Karpas-422 (cell line): ENCODE measurements around the gene URM1. TPM values are rescaled to one million over a fixed set of nuclear protein-coding genes. Genes with fewer than 3 reads are reported as not detected.

ENCODE experiments used
- DNase-seq: peaks from one replicate; pipeline ENCODE4 v3.0.0-alpha.2; 2015
- H2AFZ ChIP-seq: fragments of 200-600 bp; sonication (generic); 2 replicates; pipeline ENCODE4 v1.6.1; 2014; ENCODE audit warnings: antibody characterized with exemption, low read length, mixed read lengths
- H3K27ac ChIP-seq: fragments of 200-600 bp; sonication (generic); 2 replicates; pipeline ENCODE4 v1.5.1; 2014; ENCODE audit warnings: mild to moderate bottlenecking, low read length, moderate library complexity
- H3K27me3 ChIP-seq: fragments of 200-600 bp; sonication (generic); 2 replicates; pipeline ENCODE4 v1.6.1; 2014; ENCODE audit warnings: low read length, mixed read lengths
- H3K36me3 ChIP-seq: fragments of 200-600 bp; sonication (generic); 2 replicates; pipeline ENCODE4 v1.6.1; 2014; ENCODE audit warnings: low read length, mixed read lengths; ENCODE audit not compliant: insufficient read depth
- H3K4me1 ChIP-seq: fragments of 200-600 bp; sonication (generic); 2 replicates; pipeline ENCODE4 v1.6.1; 2014; ENCODE audit warnings: mild to moderate bottlenecking, low read length, mixed read lengths
- H3K4me2 ChIP-seq: fragments of 200-600 bp; sonication (generic); 2 replicates; pipeline ENCODE4 v1.6.1; 2014; ENCODE audit warnings: low read length, low read depth, mild to moderate bottlenecking; ENCODE audit not compliant: poor library complexity, severe bottlenecking
- H3K4me3 ChIP-seq: fragments of 200-600 bp; sonication (generic); 2 replicates; pipeline ENCODE4 v1.5.1; 2014; ENCODE audit warnings: mild to moderate bottlenecking, antibody characterized with exemption, low read length, mixed read lengths
- H3K79me2 ChIP-seq: fragments of 200-600 bp; sonication (generic); 2 replicates; pipeline ENCODE4 v1.6.1; 2014; ENCODE audit warnings: mild to moderate bottlenecking, low read length, mixed read lengths
- H3K9ac ChIP-seq: fragments of 200-600 bp; sonication (generic); 2 replicates; pipeline ENCODE4 v1.6.0; 2014; ENCODE audit warnings: low read length
- H3K9me2 ChIP-seq: fragments of 200-600 bp; sonication (generic), shearing (Covaris generic); replicated peaks from 2 replicates; pipeline ENCODE4 v1.6.0; 2014; ENCODE audit warnings: mild to moderate bottlenecking, low read length, moderate library complexity; ENCODE audit not compliant: insufficient read depth
- H3K9me3 ChIP-seq: fragments of 300-700, 200-600 bp; sonication (generic); 2 replicates; pipeline ENCODE4 v1.6.1; 2014; ENCODE audit warnings: low read length, mixed read lengths
- H4K20me1 ChIP-seq: fragments of 200-600 bp; sonication (generic); 2 replicates; pipeline ENCODE4 v1.6.1; 2014; ENCODE audit warnings: mild to moderate bottlenecking, antibody characterized with exemption, low read length, low read depth; ENCODE audit not compliant: insufficient read depth
- total RNA-seq: library from RNA; depleted of rRNA; stranded (reverse); fragments of >200 nt; shearing (Covaris generic); gene quantifications from 2 replicates; pipeline ENCODE4 v1.2.3, GENCODE V29; 2014; ENCODE audit warnings: low replicate concordance

Gene URM1
- total RNA-seq, 1 experiment from 2014 or later, result 22.7 TPM

DNA sequence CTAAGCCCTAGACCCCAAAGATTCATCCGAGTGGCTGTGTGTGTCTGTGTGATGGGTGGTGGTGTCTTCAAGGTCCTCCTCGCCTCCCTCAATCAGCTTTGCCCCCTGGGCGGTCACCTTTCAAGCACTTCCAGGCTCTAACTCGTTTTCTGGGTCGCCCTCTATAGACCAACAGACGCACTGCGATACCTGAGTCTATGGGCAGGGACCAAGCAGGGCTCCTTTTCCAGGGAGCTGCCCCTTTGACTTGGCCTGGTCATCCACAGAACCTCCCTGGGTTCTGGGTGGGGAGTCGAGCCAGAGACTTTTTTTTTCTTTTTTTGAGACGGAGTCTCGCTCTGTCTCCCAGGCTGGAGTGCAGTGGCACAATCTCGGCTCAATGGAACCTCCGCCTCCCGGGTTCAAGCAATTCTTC lies 29.7 kb upstream of the URM1 start:
- H3K27me3 ChIP-seq, result no peaks in the 10 kb centered on the region
- peaks cover 6% of the 10 kb centered on the region for H3K79me2 ChIP-seq
- peaks cover 15% of the 10 kb centered on the region for H3K4me1 ChIP-seq
- no peaks in the 10 kb centered on the region for H4K20me1 ChIP-seq
- no peaks in the 10 kb centered on the region for H3K9me2 ChIP-seq
- H2AFZ ChIP-seq, result peak overlapping the region; percentile 95; the same call in 1 of the 2 replicates
- peaks cover 3% of the 10 kb centered on the region; the same call in 1 of the 2 replicates for H3K36me3 ChIP-seq
- peak overlapping the region; percentile 98 for H3K4me3 ChIP-seq
- no peak overlapping the region for H3K27ac ChIP-seq
- DNase-seq, result peak; percentile 91
- peak overlapping the region; percentile 88 for H3K9ac ChIP-seq
- no peaks in the 10 kb centered on the region for H3K9me3 ChIP-seq
- H3K4me2 ChIP-seq, result peak overlapping the region; percentile 96

DNA sequence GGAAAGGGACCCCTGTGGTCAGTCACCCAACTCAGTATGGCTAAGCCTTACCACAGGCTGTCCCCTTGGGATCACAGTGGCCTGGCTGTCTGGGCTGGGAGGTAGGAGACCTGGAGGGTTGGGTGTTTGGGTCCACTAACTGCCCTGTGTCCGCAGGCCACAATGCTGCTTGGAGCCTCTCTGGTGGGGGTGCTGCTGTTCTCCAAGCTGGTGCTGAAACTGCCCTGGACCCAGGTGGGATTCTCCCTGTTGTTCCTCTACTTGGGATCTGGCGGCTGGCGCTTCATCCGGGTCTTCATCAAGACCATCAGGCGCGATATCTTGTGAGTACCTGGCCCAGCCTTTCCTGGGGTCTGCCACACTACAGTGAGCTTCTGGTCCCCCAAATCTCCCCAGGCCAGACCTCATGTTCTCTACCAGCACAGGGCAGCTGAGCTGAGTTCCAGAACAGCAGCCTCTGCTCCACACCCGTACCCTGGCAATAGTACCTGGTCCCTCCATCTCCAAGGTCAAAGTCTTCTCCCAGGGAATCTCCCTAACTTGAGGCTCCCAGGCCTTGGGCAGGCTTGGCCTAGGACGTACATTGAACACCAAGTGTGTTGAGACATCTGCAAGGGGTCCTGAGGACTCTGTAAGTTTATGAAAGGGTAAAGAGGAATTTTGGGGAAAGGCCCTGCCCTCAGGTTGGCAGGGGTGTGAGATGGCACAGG lies 28.0 kb upstream of the URM1 start:
- Histone ChIP-seq H3K4me3 (no peak overlapping the region), H3K4me2 (no peak overlapping the region), H3K4me1 (peaks cover 15% of the 10 kb centered on the region), H3K27ac (no peak overlapping the region), H4K20me1 (no peaks in the 10 kb centered on the region), H3K9ac (no peak overlapping the region), H3K79me2 (peaks cover 6% of the 10 kb centered on the region), H3K9me3 (no peaks in the 10 kb centered on the region), H3K9me2 (no peaks in the 10 kb centered on the region), H3K36me3 (peaks cover 3% of the 10 kb centered on the region; the same call in 1 of the 2 replicates), H2AFZ (no peak overlapping the region), H3K27me3 (no peaks in the 10 kb centered on the region)
- no peak for DNase-seq

DNA sequence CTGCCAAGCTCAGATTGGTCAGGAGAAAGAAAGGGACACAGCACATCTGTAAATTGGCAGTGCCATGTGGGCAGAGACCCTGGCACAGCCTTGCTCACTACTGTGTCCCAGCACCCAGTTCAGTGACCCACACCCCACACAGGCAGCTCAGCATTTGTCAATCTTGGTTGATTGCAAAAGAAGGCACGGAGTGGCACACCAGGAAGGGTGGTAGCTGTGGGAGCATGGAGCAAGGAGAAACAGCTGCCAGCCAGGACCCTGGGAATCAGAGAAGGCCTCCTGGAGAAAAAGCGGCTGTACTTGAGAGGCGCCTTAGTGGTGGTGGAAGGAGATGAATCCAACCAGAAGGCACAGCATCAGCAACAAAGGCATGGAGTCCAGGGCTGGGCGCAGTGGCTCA lies 27.3 kb upstream of the URM1 start:
- DNase-seq, result no peak

DNA sequence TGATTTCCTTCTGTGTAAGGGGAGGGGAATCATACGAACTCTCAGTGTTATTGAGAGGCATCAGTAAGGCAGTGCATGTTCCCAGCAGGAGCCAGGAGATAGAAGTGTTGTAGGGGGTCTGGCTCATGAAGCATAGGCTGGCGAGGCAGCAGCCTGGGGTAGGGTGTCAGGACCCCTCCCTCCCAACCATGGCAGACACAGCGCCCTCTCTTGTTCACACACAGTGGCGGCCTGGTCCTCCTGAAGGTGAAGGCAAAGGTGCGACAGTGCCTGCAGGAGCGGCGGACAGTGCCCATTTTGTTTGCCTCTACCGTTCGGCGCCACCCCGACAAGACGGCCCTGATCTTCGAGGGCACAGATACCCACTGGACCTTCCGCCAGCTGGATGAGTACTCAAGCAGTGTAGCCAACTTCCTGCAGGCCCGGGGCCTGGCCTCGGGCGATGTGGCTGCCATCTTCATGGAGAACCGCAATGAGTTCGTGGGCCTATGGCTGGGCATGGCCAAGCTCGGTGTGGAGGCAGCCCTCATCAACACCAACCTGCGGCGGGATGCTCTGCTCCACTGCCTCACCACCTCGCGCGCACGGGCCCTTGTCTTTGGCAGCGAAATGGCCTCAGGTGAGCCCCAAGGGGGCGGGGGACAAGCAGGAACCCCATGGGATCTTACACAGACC lies 26.1 kb upstream of the URM1 start:
- no peak overlapping the region for H3K9ac ChIP-seq

More for the DNA sequence above, 27.3 kb upstream of the URM1 start:
- Histone ChIP-seq H3K27me3 (no peaks in the 10 kb centered on the region), H4K20me1 (no peaks in the 10 kb centered on the region), H3K9me3 (no peaks in the 10 kb centered on the region), H3K79me2 (peaks cover 6% of the 10 kb centered on the region), H2AFZ (no peak overlapping the region), H3K4me2 (no peak overlapping the region), H3K4me3 (no peak overlapping the region), H3K9ac (no peak overlapping the region), H3K9me2 (no peaks in the 10 kb centered on the region), H3K27ac (no peak overlapping the region), H3K4me1 (peaks cover 15% of the 10 kb centered on the region), H3K36me3 (peaks cover 5% of the 10 kb centered on the region; the same call in 1 of the 2 replicates)

DNA sequence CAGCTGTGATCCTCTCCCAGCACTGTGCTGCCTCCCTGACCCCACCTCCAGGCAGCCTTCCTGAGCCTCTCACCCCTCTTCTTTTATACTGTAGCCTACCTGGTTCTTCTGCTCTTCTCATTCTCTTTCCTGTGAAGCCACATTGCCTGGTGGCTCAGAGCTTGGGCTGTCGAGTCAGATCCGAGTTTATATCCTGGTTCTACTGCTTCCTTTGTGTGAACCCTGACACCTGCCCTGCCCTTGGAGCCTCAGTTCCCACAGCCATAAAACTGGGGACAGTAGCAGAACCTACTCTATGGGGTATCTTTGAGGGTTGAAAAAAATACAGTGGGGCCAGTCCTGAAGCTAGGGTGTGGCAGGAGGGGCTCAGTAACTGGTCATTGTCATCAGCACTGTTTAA lies 22.0 kb upstream of the URM1 start:
- Histone ChIP-seq H4K20me1 (no peaks in the 10 kb centered on the region), H3K36me3 (0 out of 2 replicates have a peak, but pooled peaks cover 2% of the 10 kb centered on the region), H3K9me2 (no peaks in the 10 kb centered on the region), H3K4me2 (no peak overlapping the region), H3K79me2 (no peaks in the 10 kb centered on the region), H2AFZ (no peak overlapping the region), H3K4me3 (no peak overlapping the region), H3K4me1 (no peaks in the 10 kb centered on the region), H3K9me3 (no peaks in the 10 kb centered on the region), H3K9ac (no peak overlapping the region), H3K27me3 (no peaks in the 10 kb centered on the region), H3K27ac (no peak overlapping the region)
- DNase-seq, result no peak

More for the DNA sequence above, 26.1 kb upstream of the URM1 start:
- H3K4me1 ChIP-seq, result peaks cover 10% of the 10 kb centered on the region
- no peaks in the 10 kb centered on the region for H3K9me2 ChIP-seq
- H4K20me1 ChIP-seq, result no peaks in the 10 kb centered on the region
- no peaks in the 10 kb centered on the region for H3K27me3 ChIP-seq
- H3K27ac ChIP-seq, result no peak overlapping the region
- DNase-seq, result no peak
- H3K79me2 ChIP-seq, result peaks cover 6% of the 10 kb centered on the region
- no peaks in the 10 kb centered on the region for H3K9me3 ChIP-seq
- H3K4me2 ChIP-seq, result no peak overlapping the region
- H3K4me3 ChIP-seq, result no peak overlapping the region
- H3K36me3 ChIP-seq, result peaks cover 5% of the 10 kb centered on the region; the same call in 1 of the 2 replicates
- H2AFZ ChIP-seq, result no peak overlapping the region

DNA sequence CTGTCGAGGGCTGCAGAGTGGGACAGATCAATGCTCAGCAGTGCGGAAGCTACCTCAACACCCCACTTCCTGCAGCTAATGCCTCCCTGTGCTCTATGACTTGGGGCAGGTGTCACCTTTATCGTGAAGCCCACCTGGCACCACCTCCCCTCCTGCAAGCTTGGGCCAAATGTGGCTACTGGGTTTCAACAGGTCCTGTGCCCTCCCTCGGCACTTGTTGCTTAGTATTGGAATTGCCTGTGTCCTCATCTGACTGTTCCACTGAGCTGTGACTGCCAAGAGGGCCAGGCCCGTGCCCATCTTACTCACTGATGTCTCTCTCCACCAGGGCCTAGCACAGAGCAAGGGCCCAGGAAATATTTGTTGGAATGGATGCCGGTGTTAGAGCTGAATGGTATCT lies 21.4 kb upstream of the URM1 start:
- Histone ChIP-seq H3K9me2 (no peaks in the 10 kb centered on the region), H3K27me3 (no peaks in the 10 kb centered on the region)

DNA sequence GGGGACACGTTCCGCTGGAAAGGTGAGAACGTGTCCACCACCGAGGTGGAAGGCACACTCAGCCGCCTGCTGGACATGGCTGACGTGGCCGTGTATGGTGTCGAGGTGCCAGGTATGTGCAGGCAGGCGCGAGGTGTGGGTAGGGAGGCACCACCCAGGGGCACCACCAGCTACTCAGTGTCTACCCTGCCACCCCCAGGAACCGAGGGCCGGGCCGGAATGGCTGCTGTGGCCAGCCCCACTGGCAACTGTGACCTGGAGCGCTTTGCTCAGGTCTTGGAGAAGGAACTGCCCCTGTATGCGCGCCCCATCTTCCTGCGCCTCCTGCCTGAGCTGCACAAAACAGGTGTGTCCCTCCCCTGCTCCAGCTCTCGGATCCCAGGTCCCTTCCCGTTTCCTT lies 15.7 kb upstream of the URM1 start:
- Histone ChIP-seq H3K79me2 (no peaks in the 10 kb centered on the region), H3K4me1 (no peaks in the 10 kb centered on the region), H3K9me3 (no peaks in the 10 kb centered on the region), H3K27me3 (no peaks in the 10 kb centered on the region), H4K20me1 (no peaks in the 10 kb centered on the region), H2AFZ (no peak overlapping the region), H3K9ac (no peak overlapping the region), H3K4me3 (no peak overlapping the region), H3K27ac (no peak overlapping the region), H3K9me2 (no peaks in the 10 kb centered on the region), H3K36me3 (no peaks in the 10 kb centered on the region), H3K4me2 (no peak overlapping the region)
- no peak for DNase-seq

More for the DNA sequence above, 21.4 kb upstream of the URM1 start:
- Histone ChIP-seq H3K9ac (no peak overlapping the region), H3K27ac (no peak overlapping the region), H2AFZ (no peak overlapping the region), H3K4me3 (no peak overlapping the region), H3K4me2 (no peak overlapping the region), H3K9me3 (no peaks in the 10 kb centered on the region), H4K20me1 (no peaks in the 10 kb centered on the region), H3K36me3 (0 out of 2 replicates have a peak, but pooled peaks cover 2% of the 10 kb centered on the region), H3K79me2 (no peaks in the 10 kb centered on the region), H3K4me1 (no peaks in the 10 kb centered on the region)
- DNase-seq, result no peak

DNA sequence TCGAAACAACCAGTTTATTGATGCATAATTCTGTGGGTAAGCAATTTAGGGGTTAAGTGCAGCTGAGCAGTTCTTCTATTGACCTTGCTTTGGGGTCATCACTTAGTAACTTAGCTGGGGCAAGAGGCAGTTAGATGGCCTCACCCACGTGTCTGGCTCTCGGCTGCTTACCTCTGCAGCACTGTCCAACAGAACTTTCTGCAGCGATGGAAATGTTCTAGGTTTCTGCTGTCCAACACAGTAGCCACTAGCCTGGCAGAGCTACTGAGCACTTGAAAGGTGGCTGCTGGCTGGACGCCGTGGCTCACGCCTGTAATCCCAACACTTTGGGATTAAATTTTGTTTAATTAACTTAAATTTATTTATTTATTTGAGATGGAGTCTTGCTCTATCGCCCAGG lies 13.1 kb upstream of the URM1 start:
- Histone ChIP-seq H3K4me3 (no peak overlapping the region), H3K9ac (no peak overlapping the region), H3K27ac (no peak overlapping the region), H3K27me3 (no peaks in the 10 kb centered on the region), H3K36me3 (no peaks in the 10 kb centered on the region), H3K9me2 (no peaks in the 10 kb centered on the region), H3K9me3 (no peaks in the 10 kb centered on the region), H3K4me1 (peaks cover 8% of the 10 kb centered on the region; the same call in 1 of the 2 replicates), H2AFZ (no peak overlapping the region), H3K4me2 (no peak overlapping the region), H3K79me2 (no peaks in the 10 kb centered on the region), H4K20me1 (no peaks in the 10 kb centered on the region)
- DNase-seq, result no peak
